Spinal cord (tissue), 10 donors: ENCODE results near the gene TSHZ3. TPM values are rescaled to one million over a fixed set of nuclear protein-coding genes. Genes with fewer than 3 reads are reported as not detected.

Experiments
- DNase-seq, 6 donors: peaks; one replicate each; pipeline versions ENCODE4 v3.0.0 to v3.0.0-alpha.2; 2013 to 2015; ENCODE audit warnings: low spot score in 6 of 6, low read depth in 4 of 6
- H3K27ac ChIP-seq: one replicate; pipeline ENCODE4 v1.5.1; 2013; ENCODE audit warnings: low read depth, low read length, control low read depth
- H3K27me3 ChIP-seq: one replicate; pipeline ENCODE4 v1.6.1; 2013; ENCODE audit warnings: low read length; ENCODE audit not compliant: control insufficient read depth, insufficient read depth
- H3K36me3 ChIP-seq: one replicate; pipeline ENCODE4 v1.6.1; 2013; ENCODE audit warnings: low read length; ENCODE audit not compliant: control insufficient read depth, insufficient read depth
- H3K4me1 ChIP-seq: one replicate; pipeline ENCODE4 v1.6.1; 2013; ENCODE audit warnings: low read length; ENCODE audit not compliant: control insufficient read depth, insufficient read depth
- H3K4me3 ChIP-seq: one replicate; pipeline ENCODE4 v1.5.1; 2013; ENCODE audit warnings: low read depth, low read length, control low read depth
- H3K9me3 ChIP-seq: one replicate; pipeline ENCODE4 v1.6.1; 2013; ENCODE audit warnings: low read length; ENCODE audit not compliant: control insufficient read depth, insufficient read depth
- WGBS: methylation state at CpG from one replicate; pipeline ENCODE4 v1.1.5; 2013; ENCODE audit warnings: missing lambda C conversion rate; ENCODE audit not compliant: insufficient coverage; 5-methylcytosine and 5-hydroxymethylcytosine counted together
- polyA plus RNA-seq, 2 donors: library from polyadenylated mRNA; unstranded; fragments of 120-200 nt; gene quantifications; one replicate each; pipeline ENCODE4 v1.2.1, GENCODE V29; 2013; ENCODE audit not compliant: insufficient read length in 2 of 2
- total RNA-seq, 2 donors: library from RNA; depleted of rRNA in 1 of 2; stranded (reverse); fragments of 120-200 nt in 1 of 2; fragments of >200 nt in 1 of 2; gene quantifications; one replicate each; pipeline versions ENCODE4 v1.2.3 to v1.2.4, GENCODE V29; 2013 to 2014
- donor health status: healthy.

TSHZ3 gene
- total and polyA plus RNA-seq, 4 donors, result 10.9 to 38.7 (median 27.8) TPM

DNA sequence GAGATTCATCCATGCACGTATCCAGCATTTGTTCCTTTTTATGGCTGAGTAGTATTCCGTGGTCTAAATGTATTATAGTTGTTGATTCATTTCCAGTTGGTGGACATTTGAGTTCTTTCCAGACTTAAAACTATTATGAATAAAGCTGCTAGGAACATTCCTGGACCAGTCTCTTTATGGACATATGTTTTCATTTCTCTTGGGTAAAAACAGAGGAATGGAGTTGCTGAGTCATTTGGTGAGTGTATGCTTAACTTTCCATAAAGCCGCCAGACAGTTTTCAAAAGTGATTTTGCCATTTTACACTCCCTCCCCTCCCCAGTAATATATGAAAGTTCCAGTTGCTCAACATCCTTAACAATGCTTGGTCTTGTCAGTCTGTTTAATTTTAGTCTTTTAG lies 116.4 kb downstream of the TSHZ3 start:
- DNase-seq, result no peak
- Histone ChIP-seq H3K4me1 (no peaks in the 10 kb centered on the region), H3K9me3 (no peaks in the 10 kb centered on the region), H3K27me3 (no peaks in the 10 kb centered on the region), H3K27ac (no peak overlapping the region), H3K36me3 (no peaks in the 10 kb centered on the region), H3K4me3 (no peak overlapping the region)
- 100% methylated on average over 1 of the region's 3 CpGs for WGBS

DNA sequence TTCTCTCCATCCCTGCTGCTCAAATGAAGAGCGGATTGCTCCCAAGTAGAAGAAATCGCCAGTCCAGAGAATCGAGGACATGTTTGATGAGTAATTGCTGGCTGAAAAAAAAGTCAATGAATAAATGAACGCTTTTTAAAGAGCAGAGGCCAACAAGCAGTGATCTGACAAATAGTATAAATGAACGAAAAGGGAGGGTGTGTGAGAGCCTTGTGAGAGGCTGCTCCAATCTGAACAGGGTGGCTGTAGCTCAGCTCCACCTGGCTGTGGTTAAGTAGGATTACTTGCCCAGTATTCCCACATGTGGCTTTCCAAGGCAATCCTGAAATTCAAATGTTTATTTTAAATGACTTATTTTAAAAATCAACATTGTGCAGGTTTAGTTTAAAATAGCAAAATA lies 117.1 kb downstream of the TSHZ3 start:
- Histone ChIP-seq H3K4me3 (no peak overlapping the region), H3K36me3 (no peaks in the 10 kb centered on the region), H3K4me1 (no peaks in the 10 kb centered on the region), H3K27me3 (no peaks in the 10 kb centered on the region), H3K9me3 (no peaks in the 10 kb centered on the region), H3K27ac (no peak overlapping the region)
- DNase-seq, result peak in 1 of 6 donors; percentile 25
- 56% methylated on average over 4 of the region's 5 CpGs for WGBS

DNA sequence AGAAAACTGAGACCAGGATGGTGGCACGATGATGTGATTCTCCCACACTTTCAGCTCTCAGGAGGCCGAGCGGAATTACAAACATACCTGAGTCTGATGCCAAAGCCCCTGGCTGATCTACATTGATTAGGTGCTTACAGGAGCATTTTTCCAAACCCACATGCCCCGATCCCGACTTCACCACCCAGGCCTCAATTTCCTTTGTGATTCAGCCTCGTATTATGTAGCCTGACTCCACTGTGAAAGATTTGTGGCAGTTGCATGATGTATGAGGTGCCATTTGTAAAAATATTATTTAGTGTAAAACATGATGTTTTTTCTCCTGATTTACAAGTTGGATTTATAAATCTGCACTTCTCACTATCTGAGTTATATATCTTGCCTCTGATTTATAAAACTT lies 118.0 kb downstream of the TSHZ3 start:
- H3K4me3 ChIP-seq, result no peak overlapping the region
- 100% methylated on average over 3 of the region's 6 CpGs for whole genome bisulfite sequencing
- DNase-seq, result no peak
- no peaks in the 10 kb centered on the region for H3K4me1 ChIP-seq
- H3K27me3 ChIP-seq, result no peaks in the 10 kb centered on the region
- no peaks in the 10 kb centered on the region for H3K9me3 ChIP-seq
- no peak overlapping the region for H3K27ac ChIP-seq
- no peaks in the 10 kb centered on the region for H3K36me3 ChIP-seq

DNA sequence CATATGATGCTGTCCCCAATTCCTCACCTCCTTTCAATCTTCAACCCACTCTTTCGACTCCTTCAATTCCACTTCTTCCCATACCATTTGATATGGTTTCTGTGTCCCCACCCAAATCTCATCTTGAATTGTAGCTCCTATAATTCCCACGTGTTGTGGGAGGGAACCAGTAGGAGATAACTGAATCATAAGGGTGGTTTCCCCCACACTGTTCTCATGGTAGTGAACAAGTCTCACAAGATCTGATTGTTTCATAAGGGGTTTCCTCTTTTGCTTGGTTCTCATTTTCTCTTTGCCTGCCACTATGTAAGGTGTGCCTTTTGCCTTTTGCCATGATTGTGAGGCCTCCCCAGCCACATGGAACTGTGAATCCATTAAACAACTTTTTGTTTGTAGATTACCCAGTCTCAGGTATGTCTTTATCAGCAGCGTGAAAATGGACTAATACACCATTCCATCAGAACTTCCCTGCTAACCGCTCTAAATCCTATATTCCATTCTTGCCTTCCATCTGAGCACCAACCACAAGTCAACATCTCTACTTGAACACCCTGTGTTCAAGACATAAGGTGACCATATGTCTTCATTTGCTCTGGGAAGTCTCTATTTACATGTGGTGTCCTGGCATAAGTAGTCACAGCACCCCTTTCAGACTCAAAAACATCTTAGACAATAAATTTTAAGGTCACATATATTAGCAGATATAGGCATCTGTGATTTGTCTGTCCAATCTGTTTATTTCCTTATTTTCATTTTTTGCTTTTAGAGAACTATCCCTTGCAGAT lies 122.9 kb downstream of the TSHZ3 start:
- Histone ChIP-seq H3K4me1 (no peaks in the 10 kb centered on the region), H3K36me3 (no peaks in the 10 kb centered on the region), H3K27ac (no peak overlapping the region), H3K4me3 (no peak overlapping the region), H3K9me3 (no peaks in the 10 kb centered on the region), H3K27me3 (no peaks in the 10 kb centered on the region)
- WGBS, result 100% methylated on average over 3 of the region's 4 CpGs
- DNase-seq, result no peak
